Mesothelial cell of epicardium (in vitro differentiated cells): ENCODE data around the gene TACR1. TPM values are rescaled to one million over a fixed set of nuclear protein-coding genes. Genes with fewer than 3 reads are reported as not detected.

Experiments
- microRNA-seq: library from miRNA; unstranded; fragments of <30 nt; microRNA quantifications from one replicate; pipeline ENCODE4 v1.2.0, GENCODE V29; 2021; ENCODE audit warnings: inconsistent platforms, mixed read lengths
- total RNA-seq: library from RNA; stranded (reverse); gene quantifications from 3 replicates; pipeline ENCODE4 v1.2.1, GENCODE V29; 2021

TACR1 gene
- total RNA-seq, 1 donor from 2014 or later: 0.20 TPM

Small RNAs within 50 kb of the gene (microRNA-seq; reads per million reads assigned to microRNA genes)
- not detected for gene MIR5000

Other genes with a start within 250 kb of the TACR1 start
- 32.1 to 37.3 TPM (median 33.9 TPM) in 3 replicates for gene POLE4, start 240.9 kb downstream of the TACR1 start, total RNA-seq